GM04503 (cell line): ENCODE results near the gene MLLT6.

Experiments used
- DNase-seq: peaks from one replicate; pipeline ENCODE4 v3.0.0-alpha.2; 2012; ENCODE audit warnings: low read depth

The MLLT6 gene

GRCh38 chr17:38742411-38743308 lies 37.6 kb downstream of the MLLT6 start:
- peak; percentile 69 for DNase-seq

GRCh38 chr17:38743556-38744171 lies 38.6 kb downstream of the MLLT6 start:
- DNase-seq = no peak

- DNase-seq = no peak
These were observed 40.5 kb downstream of the MLLT6 start for GRCh38 chr17:38745545-38745944.

- DNase-seq = no peak
These were observed 41.2 kb downstream of the MLLT6 start for GRCh38 chr17:38746004-38746848.

- DNase-seq = no peak
These were observed 41.9 kb downstream of the MLLT6 start for GRCh38 chr17:38746849-38747462.

- DNase-seq = no peak
These were observed 42.5 kb downstream of the MLLT6 start for GRCh38 chr17:38747463-38748148.

GRCh38 chr17:38748149-38748891 lies 43.2 kb downstream of the MLLT6 start, which contains the start of gene PCGF2:
PCGF2 (minus strand) TSS chr17:38748336; CDS start chr17:38740402, 7,934 bp downstream.
- peak; percentile 27 for DNase-seq

GRCh38 chr17:38748892-38749222 lies 43.8 kb downstream of the MLLT6 start:
- no peak for DNase-seq

- no peak for DNase-seq
These were observed 44.4 kb downstream of the MLLT6 start for GRCh38 chr17:38749223-38750043.

- no peak for DNase-seq
These were observed 44.9 kb downstream of the MLLT6 start for GRCh38 chr17:38750044-38750311.

- no peak for DNase-seq
These were observed 45.4 kb downstream of the MLLT6 start for GRCh38 chr17:38750312-38751121.

GRCh38 chr17:38751144-38751807 lies 46.2 kb downstream of the MLLT6 start:
- no peak for DNase-seq

GRCh38 chr17:38751808-38752307 lies 46.8 kb downstream of the MLLT6 start:
- DNase-seq = peak; percentile 28

- DNase-seq = peak; percentile 99
These were observed 47.4 kb downstream of the MLLT6 start, which contains the start of gene PSMB3 for GRCh38 chr17:38752308-38753070. PSMB3 (plus strand) TSS chr17:38752741; CDS start chr17:38752827, 86 bp downstream.

- no peak for DNase-seq
These were observed 48.0 kb downstream of the MLLT6 start for GRCh38 chr17:38753071-38753506.

- DNase-seq = no peak
These were observed 56.5 kb downstream of the MLLT6 start for GRCh38 chr17:38761612-38762011.

- no peak for DNase-seq
These were observed 57.2 kb downstream of the MLLT6 start for GRCh38 chr17:38762231-38762630.

- DNase-seq = no peak
These were observed 61.3 kb downstream of the MLLT6 start for GRCh38 chr17:38766341-38766740.
